NCI-H2196 (cell line): ENCODE results near the gene GALNT14.
A peak's percentile ranks its signal among the peaks of the same experiment; 100 is the strongest.
"Not testable (repeated sequence)": the region's sequence is repeated elsewhere in the genome, so short reads cannot be mapped to it uniquely, and the experiment has no call there.

Experiments used
- DNase-seq: peaks from one replicate; lab custom pipeline; 2025; ENCODE audit not compliant: unreplicated experiment; lab: John Stamatoyannopoulos, UW

GALNT14 gene, protein sequence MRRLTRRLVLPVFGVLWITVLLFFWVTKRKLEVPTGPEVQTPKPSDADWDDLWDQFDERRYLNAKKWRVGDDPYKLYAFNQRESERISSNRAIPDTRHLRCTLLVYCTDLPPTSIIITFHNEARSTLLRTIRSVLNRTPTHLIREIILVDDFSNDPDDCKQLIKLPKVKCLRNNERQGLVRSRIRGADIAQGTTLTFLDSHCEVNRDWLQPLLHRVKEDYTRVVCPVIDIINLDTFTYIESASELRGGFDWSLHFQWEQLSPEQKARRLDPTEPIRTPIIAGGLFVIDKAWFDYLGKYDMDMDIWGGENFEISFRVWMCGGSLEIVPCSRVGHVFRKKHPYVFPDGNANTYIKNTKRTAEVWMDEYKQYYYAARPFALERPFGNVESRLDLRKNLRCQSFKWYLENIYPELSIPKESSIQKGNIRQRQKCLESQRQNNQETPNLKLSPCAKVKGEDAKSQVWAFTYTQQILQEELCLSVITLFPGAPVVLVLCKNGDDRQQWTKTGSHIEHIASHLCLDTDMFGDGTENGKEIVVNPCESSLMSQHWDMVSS

DNA sequence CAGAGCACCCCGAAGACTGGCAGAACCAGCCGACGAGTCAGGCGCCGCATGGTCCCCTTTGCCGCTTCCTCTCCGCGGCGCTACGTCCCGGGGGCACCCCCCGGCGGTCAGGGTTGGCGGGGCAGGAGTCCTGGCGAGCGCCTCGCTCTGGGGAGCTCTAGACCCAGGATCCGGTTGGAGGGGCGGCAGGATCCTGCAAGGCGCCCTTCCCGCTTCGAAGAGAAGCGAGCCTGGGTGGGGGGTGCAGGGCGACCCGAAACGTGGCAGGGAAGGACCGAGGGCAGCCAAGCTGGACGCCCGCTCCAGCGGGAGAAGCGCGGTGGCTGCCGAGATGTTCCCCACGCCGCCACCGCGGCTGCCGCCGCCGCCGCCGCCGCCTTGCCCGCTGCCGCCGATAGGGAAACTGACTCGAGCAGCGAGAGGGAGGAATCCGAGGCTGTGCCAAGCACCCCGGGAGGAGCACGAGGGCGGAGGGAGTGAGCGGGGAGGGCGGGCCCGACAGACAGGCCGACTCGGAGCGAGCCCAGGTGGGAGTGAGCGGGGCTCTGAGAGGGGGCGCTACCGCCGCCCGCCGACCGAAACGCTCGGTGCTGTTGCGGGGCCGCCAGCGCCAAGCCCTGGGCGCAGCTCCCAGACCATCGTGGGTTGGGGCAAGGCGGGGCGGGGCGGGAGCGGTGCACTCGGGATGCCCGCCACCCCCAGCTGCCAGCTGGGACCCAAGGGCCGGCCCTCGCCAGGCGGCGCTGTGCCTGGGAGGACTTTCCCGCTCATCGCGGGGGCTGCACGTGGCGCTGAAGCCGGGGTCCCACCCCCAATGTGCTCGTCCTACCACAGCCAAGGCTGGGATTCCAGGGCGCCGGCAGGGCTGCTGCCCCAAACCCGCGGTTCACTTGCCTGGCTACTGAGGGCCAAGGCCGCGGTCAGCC, at the start of gene GALNT14:
Gene GALNT14, minus strand, starts transcription at position 404 of the 926 bp plus-strand sequence. Its CDS starts 354 bp downstream, at position 50.
- DNase-seq = no peak

DNA sequence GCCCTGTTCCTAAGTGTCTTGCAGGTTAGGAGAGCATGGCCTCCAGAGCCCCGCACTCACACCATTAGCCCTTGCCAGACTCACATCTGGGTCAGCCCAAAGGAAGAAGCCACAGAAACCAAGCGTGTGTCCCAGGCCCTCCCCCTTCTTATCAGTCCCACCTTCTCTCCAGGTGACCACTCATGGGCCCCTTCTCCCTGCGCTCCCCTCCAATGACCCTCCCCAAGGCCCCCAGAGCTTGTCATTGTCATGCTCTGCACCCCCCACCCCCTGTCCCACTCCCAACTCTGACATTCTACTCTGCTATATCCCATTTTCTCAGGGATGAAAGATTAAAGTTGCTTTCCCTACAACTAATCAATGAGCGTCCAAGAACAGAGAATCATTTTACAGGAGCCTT, 48.9 kb upstream of the GALNT14 start:
- no peak for DNase-seq

DNA sequence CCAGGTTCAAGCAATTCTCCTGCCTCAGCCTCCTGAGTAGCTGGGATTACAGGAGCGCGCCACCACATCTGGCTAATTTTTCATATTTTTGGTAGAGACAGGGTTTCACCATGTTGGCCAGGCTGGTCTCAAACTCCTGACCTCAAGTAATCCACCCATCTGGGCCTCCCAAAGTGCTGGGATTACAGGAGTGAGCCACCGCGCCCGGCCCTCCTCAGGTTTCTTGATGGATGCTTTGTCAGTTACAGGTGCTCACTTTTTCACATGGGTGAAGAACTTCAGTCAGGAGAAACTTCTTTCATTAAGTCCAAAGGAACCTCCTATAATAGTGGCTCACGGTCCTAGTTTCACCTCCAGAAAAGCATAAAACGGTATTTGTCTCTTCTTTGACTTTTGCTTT, 45.7 kb upstream of the GALNT14 start:
- not testable (repeated sequence) for DNase-seq

DNA sequence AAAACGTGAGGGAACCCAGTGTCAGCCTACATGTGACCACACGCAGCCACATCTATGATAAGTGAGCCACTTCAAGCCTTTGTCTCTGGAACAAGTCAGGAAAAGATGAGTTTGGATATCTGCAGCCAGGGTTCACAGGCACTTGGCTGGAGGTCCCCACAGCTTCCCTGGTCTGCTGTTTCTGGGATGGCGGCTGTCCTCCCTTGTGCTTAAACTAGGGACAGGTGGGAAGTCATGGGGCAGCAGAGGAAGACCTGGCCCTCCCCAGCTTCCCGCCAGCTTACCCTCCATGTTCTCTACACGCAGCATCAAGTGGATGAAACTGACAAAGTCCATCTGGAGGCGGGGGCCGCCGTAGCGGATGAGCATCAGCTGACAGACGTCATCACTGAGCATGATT, 38.5 kb upstream of the GALNT14 start:
- no peak for DNase-seq

DNA sequence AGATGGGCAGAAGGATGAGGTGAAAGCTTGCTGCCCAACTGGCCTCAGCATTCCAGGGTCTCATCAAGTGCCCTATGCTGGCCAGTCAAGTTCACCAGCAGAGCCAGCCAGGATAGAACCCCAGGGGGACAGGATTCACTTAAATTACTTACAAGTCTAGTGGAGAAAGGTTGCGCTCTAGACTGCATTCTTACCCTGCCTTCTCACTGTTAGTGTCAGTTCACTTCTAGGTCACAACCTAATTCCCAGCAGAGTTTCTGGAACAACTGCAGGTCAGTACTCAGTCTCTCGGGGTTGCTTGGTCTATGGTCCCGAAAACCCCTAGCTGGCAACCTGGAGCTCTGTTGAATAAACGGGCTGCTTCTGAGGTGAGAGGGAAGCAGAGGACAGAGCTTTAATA, 32.9 kb upstream of the GALNT14 start:
- no peak for DNase-seq

DNA sequence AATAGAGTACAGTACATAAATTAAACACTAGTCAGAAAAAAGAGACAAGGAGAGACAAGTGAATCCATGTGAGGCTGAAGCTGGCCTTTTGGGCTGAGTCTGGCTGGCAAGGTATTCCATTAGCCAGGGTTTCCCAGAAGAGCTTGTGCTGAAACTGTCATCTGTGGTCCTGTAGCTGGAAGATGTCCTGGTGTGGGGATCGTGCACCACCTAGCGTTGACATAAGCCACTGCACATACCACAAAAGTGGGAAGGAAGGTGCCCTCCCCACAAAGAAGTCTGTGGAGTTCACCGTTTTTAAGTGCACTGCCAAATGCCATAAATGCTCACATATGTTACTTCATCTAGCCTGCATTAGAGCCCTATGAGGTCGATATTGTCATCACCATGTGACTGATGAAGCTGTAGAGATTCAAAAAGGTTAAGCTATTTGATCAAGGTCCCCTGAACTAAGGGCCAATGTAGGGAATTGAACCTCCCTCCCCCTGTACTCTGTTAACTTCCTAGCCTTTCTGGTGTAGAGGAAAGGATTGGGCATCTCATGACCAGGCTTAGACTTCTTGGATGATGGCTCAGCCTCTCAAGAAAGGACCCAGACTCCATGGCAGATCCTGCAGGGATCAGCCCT, 31.9 kb upstream of the GALNT14 start:
- DNase-seq = peak; percentile 32

DNA sequence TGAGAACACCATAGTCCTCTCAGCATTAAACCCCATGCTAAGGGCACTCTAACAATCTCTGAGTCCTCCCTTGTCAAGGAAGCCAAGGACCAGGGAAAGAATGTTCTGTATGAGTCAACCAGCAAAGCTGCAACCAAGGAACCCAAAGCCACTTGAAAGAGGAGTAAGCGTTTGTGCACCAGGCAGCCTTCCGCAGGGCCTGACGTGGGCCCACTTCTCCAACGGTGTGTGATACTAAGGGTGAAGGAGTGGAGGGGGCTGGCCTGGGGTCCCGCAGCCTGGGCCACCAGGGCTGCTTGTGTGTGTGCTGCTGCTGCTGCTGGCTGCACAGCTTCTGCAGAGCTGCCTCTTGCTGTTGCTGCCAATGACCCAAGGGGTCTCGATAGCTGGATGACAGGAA, 30.1 kb upstream of the GALNT14 start:
- DNase-seq = no peak

DNA sequence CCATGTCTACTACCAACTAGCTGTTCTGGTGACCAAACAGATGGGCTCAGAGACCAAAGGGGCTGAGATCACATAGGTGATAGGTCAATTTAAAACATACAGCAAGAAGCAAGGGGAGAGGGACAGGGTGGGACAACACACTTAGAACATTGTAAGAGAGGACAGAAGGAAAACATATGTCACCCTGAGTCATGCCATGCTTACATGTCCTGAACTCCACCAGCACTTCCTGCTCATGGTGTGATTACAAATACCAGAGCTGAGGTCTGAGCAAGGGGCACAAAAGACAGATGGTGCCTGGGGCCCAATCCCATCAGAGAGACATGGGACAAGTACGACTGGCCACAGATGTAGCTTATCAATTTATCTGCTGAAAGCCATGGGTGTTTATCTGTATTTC, 28.7 kb upstream of the GALNT14 start:
- no peak for DNase-seq

DNA sequence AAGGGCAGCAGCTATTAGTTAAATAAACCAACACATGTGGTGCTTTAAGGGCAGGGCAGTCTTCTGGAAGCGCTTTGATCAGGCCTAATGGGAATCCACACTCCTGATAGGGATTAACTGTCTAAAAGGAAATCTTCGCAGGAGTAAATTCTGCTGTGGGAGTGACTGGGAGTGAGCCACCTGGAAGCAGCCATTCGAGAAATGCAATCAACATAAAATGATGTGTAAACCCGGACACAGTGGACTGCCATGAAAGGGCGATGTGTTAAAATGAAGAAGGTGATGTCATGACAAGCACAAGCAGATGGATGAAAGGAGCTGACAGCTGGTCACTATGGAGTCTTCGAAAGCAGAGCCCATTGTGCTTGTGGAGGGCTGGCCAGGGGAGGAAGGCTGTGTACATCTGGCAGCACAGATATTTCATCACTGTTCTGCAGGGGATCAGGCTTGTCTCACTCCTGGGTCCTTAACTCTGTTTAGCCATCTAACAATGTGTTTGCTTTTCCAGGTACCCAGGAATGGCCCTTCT, 24.8 kb upstream of the GALNT14 start:
- DNase-seq = no peak

DNA sequence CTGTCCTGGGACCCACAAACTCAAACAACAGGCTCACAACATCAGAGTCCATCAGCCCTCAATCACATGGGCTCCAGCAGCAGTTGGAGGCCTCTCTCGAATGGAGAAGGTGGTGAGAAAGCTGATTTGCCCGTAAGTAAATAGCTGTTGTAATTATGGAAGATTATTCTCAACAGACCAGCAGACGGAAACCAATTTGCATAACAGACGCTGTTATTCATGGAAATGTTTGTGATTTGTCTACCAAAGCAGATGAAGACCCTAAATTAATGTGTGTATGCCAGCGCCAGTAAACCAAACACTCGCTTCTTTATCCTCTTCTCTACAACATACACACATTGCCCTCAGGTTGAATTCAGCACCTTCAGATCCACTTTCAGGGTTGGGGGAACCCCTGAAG, 23.4 kb upstream of the GALNT14 start:
- DNase-seq = no peak

DNA sequence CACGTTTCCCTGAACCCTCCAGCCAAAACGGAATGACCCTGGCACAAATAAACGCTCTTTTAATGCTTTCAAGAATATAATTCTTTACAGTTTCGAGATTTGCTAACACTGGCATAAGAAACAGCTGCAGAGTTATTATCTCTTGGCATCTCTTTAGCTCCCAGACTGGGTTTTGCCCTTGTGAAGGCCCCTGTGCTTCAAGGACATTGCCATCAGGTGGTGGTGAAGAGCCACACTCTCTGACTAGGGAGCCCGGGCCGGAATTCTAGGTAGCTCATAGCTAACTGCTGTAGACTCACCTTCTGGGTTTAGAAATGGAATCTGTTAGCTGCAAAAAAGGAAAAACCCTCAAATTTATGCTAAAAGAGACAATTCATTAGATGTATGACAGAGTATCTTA, 13.3 kb upstream of the GALNT14 start:
- no peak for DNase-seq

DNA sequence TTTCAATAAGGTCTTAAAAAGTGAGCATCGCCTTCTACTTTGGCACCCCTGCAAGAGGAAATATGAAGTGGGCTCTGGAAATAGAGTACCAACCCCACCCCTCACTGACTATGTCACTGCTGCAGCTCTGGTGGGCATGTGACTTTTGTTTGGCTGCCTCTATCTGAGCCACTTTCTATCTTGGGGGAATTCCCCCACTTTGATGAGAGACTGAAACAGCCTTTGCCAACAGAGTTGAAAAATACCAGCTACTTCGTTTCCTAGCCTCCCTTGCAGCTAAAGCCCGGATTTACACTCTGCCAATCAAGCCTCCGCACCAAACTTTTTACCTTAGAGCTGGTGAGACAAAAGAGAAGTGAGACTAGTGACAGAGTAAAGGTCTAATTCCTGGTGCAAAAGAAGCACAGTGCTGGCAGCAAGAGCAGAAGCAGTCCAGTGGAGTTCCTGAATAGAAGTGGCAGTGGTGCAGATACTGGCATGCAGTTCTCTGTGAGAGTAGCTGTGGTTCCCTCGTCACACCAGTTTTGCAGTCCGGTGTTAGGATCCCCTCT, 12.0 kb upstream of the GALNT14 start:
- no peak for DNase-seq

DNA sequence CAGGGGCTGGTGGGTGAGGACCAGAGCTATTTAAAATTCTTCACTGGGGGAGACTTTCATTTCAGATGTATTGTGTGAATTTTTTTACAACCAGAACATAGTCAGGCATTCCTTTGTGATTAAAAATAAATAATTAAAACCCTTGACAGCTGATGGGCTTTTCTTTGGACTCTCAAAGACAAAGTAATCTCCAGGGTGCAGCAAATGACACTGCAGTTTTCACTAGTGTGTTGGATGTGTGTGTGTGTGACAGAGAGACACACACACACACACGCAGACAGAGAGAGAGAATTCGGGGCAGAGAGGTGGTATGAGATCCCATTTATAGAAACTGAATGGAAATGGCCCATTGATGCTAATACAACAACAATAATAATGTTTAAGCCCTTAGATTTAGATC, 10.3 kb upstream of the GALNT14 start:
- no peak for DNase-seq

DNA sequence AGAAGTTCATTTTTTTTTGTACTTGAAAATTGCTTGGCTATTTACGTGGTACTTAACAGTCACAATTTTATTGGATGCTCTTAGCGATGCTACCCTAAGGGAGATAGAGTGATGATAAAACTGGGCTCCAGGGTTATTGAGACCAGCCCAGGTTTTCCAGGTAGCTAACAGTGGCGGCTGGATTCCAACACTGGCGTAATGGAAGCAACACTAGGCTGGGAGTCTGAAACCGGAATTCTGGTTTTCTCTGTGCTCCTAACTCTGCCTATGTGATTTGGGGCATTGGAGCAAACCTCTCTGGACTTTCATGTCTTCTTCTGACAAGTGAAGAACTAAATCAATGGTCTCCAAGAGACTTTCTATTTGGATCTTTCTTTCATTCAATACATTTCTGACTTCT, 9.4 kb upstream of the GALNT14 start:
- no peak for DNase-seq

DNA sequence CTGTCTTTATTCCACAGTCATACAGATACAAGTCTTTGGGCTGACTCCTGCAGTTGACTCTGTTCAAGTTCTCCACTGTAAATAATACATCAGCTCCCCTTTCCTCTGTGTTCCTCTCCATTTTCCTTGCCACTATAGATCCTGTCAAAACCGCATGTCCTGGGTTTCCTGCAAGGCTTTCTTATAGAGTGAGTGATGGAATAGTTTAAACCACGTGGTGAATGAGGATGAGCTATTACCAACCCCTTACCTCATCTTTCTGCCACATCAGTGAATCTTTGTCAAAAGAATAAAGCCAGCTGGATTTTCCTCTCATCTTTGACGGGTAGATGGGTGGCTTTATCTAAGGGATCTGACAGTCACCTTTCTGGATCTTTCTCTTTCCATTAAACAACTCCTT, 3.9 kb upstream of the GALNT14 start:
- DNase-seq = no peak

DNA sequence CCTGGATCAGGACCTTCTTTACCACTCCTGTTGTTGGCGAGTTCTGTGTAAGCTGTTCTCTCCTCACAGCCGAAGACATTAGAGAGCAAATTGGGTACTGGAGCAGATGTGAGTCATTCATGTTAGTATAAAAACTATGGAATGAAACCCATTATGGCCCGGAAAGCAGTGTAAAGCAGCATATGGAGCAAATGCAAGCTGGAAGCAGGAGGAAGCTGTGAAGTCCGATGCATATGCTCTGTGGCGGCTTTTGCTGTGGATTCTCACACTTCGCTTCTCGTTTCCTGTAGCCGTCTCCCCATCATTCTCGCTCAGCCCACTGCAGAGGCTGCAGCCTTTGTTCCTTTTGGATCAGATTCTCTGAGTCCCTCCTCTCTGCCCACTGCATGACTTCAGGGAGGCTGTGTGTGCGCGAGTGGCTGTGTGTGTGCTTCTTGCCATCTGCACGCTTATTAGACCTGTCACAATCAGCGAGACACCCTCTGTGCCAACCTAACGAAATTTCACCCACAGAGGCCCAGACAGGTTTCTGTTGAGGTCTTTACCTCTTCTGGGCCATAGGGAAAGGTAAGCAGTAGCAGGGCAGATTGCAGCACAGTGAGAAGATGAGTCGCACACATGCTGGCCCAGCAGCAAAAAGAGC, 3.3 kb upstream of the GALNT14 start:
- no peak for DNase-seq

DNA sequence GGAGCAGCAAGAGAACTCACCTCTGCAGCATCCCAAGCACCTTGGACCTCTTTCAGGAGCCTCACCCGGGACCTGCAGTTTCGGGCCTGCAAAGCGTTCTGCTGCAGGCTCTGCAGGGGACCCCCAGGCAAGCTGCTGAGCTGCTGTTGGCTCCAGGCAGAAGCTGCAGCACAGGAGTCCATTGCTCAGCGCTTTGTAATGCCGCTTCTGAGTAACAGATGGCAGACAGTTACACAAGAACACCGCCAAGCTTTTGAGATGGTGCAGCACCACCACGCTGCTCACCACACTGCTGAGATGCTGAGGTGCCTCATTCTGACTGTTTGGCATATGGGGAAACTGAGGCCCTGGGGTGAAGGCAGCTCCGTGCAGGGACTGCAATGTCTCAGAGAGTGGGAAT, 1.9 kb upstream of the GALNT14 start:
- no peak for DNase-seq

DNA sequence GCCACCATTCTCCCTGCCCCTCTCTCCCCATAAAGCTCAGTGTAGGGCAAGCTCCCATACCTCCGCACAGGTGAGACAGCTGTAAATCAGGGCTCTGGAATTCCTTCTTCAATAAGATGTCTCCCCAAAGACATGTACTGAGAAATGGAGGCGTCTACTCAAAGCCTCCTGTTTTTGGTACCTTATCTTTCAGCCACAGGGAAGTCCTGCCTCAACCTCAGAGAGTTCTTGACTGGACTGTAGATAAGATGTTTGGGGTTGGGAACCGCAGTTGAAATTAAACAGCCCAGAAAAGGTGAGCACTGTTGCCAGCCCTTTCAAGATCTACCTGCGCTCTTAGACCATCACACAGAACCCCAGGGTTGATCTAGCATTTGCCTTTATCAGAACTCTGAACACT, 1.4 kb upstream of the GALNT14 start:
- DNase-seq = no peak

DNA sequence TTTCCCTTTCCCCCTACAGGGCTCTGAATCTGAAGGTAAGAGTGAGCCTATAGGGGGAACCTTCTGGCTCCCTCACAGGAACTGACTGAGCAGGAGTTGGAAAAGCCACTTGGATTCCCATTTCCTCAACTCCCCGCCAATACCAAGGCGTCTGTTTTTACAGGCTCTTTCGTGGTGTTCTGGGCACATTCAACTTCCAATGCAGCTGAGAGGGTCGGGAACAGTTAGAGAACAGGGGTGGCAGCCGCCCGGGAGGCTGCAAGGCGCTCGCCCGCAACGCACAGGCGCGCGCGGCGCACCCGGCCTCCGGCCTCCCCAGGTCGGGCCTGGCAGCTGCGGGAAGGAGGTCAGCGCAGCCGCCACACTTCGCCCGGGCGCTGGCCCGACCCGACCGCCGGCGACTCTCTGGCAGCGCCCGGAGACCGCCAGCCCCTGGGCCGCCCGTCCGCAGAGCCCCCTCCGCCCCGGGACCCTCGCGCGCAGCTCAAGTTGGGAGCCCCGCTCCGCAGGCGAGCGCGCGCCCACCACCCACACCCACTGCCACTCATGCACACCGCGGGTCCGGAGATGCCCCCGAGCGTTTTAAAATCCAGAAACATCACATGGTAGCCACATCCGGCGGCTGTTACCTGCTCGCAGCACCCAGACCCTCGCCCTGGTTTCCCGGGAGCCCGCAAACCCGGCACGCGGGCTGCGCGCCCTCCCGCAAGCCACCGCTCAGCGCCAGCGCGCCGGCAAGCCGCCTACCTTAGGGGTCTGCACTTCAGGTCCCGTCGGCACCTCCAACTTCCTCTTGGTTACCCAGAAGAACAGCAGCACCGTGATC, 816 bp downstream of the GALNT14 start:
- DNase-seq = no peak
